Adrenal gland (tissue), 5 donors: ENCODE data around the gene TPBGL.

Source experiments
- CTCF ChIP-seq, 6 experiments: fragments of 450-650 bp in 4 of 6; fragments of 200-600 bp in 2 of 6; sonication (generic) in 1 of 6; IDR thresholded peaks; 1 replicate in 5 of 6; 2 replicates in 1 of 6; pipeline versions ENCODE4 v1.5.1 to v1.8.0; 2016 to 2021; ENCODE audit warnings: antibody characterized with exemption in 6 of 6, mild to moderate bottlenecking in 2 of 6, moderate library complexity in 1 of 6
- POLR2A ChIP-seq, 2 donors: fragments of 450-650 bp; IDR thresholded peaks; one replicate each; pipeline ENCODE4 v1.6.1; 2017; ENCODE audit warnings: antibody characterized with exemption in 2 of 2, mild to moderate bottlenecking in 2 of 2, moderate library complexity in 1 of 2
- donor health status: DM: no; HTN: no; CAD: no.

DNA sequence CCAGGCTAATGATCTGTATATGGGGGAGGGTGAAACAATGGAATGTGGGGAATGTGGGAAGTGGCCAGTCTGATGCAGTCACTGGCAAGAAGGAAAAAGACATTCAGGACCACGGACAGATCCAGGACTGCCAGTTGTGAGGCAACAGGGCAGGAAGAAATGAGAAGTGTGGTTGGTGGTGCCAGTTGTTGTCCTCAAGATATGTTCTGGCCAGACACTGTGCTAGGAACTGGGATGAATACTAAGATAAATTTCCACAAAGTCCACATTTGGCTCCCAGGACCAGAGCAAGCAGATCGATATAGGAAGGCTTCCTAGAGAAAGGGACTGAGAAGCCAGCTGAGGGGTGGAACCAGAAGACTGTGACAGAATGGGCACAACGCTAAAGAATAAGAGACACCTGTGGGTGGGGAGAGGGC, 6.8 kb upstream of the TPBGL start:
- TF ChIP-seq CTCF (IDR thresholded peaks at IDR 0.05) = no peak
- TF ChIP-seq POLR2A (IDR thresholded peaks at IDR 0.05) = no peak
